SIG-M5 treated with dmso at 0.1 percent for 504 hours (cell line): ENCODE results near the gene NCS1.

ENCODE experiments used
- DNase-seq: peaks from one replicate; lab custom pipeline; 2025; ENCODE audit not compliant: unreplicated experiment; lab: John Stamatoyannopoulos, UW

Gene NCS1

GRCh38 chr9:130175355-130175754 is 3.2 kb downstream of the NCS1 start:
- DNase-seq, result no peak

DNA sequence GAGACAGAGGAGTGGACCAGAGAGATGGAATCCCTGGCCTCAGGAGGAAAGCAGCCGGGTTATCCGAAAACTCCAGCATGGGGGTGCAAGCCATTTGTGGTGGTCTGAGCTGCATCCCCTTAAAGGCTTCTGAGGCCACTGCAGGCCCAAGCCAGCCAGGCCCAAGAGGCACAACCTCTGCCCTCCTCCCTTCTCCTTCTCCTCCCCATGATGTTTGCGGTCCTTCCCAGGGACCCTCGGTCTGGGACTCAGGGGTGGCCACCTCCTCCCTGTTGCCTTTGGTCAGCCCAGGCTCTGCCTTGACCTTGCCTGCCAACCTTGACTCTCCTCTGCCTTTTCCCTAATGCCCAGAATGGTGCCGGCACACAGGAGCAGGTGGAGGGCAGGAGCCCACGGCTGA is 4.6 kb downstream of the NCS1 start:
- DNase-seq, result no peak

- DNase-seq, result no peak
These were observed 5.9 kb downstream of the NCS1 start for GRCh38 chr9:130177898-130178805.

DNA sequence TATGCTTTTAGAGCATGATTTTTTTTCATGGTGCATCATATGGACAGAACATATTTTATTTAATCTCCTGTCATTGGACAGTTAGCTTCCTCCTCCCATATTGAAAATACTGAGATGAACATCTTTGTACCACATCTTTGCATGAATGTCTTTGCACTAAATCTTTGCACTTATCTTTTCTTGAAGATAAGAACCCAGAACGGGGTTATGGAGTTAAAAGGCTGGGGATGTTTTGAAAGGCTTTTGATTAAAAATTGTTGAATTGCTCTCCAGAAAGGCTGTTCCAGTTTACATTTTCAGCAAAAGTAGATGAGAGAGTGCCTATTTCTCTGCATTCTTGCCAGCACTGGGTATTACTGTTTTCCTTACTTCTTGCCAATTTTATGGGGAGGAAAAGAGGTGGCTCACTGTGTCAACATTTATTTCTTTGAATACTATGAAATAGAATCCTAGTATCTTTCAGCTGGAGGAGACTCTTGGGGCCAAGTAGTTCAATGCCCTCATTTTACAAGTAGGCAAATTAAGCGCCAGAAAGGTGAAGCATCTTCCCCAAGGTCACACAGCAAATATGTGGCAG is 7.2 kb downstream of the NCS1 start:
- no peak for DNase-seq

DNA sequence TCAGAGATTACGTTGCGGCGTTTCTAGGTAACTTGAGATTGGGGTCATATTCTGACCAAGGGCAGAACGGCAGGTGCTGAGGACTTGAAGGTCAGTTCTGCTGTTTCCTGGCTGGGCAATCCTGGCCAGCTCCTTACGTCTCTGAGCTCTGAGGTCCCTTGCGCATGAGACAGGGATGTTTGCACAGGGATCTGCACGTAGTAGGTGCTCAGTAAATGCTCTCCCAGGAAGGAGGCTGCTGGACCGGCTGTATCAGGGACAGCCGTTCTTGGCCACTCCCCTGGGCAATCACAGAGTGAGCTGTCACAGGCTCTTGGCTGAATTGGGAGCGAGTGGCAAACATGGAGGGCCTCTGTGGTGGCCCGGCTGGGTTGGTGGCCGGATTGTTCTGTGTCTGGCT is 8.3 kb downstream of the NCS1 start:
- no peak for DNase-seq

- DNase-seq, result no peak
These were observed 9.6 kb downstream of the NCS1 start for GRCh38 chr9:130181678-130182380.

- no peak for DNase-seq
These were observed 10.2 kb downstream of the NCS1 start for GRCh38 chr9:130182381-130182909.

GRCh38 chr9:130183133-130183762 is 11.0 kb downstream of the NCS1 start:
- no peak for DNase-seq

- DNase-seq, result no peak
These were observed 12.8 kb downstream of the NCS1 start for GRCh38 chr9:130185017-130185416.

DNA sequence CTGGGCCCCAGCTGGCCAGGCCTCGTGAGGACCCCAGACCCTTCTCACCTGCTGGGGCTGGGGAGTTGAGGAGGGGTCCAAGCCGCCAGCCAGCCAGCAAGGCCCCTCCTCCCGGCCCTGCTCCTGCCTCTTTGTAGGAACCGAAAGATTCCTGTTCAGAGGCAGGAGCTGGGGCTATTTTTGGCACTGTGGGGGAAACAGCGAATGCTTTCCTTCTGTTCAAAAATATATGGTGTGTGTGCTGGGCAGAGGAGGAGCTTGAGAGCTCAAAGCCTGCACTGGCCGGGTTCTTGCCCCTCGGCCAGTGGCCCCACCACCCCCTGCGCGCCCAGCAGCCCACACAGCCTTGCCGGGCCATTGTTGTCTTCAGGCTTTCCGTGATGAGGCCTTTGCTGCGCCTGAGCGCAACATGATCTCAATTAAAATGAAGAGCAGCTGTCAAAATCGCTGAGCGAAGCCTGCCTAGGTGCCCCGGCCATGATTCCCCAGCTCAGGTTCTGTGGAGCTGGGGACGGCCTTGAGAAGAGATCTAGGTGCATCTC is 13.4 kb downstream of the NCS1 start:
- no peak for DNase-seq

DNA sequence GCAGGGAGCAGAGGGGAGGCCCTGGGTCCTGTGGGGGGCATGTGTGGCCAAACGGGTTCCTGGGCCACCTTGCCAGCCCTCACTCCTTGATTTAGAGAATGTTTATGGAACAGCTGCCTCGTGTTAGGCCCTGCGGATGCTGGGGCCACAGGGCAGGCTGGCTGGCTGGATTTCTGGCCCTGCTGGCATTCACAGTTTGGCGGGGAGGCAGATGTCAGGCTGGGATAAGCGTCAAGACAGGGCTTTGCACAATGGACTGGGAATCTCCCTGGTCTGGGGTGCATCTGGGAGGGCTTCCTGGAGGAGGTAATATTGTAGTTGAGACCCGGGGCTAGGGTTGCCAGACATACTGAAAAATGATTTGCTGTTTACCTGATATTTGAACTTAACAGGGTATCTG is 13.8 kb downstream of the NCS1 start:
- DNase-seq, result no peak

GRCh38 chr9:130186839-130187522 is 14.8 kb downstream of the NCS1 start:
- peak; percentile 45 for DNase-seq

DNA sequence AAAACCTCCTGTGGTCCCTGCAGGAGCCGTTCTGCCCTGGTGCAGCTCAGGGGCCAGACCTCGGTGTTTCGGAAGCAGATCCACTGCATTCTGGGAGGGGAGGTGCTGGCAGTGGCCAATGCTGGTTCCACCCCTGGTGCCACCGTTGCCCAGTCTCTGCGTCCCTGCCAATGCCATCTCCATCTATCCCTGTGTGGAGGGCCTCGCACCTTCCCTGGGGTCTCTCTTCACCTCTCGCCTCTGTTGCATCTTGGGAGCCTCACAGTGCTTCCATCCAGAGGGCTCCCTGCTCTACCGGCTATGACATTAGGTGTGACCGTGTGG is 15.3 kb downstream of the NCS1 start:
- no peak for DNase-seq

DNA sequence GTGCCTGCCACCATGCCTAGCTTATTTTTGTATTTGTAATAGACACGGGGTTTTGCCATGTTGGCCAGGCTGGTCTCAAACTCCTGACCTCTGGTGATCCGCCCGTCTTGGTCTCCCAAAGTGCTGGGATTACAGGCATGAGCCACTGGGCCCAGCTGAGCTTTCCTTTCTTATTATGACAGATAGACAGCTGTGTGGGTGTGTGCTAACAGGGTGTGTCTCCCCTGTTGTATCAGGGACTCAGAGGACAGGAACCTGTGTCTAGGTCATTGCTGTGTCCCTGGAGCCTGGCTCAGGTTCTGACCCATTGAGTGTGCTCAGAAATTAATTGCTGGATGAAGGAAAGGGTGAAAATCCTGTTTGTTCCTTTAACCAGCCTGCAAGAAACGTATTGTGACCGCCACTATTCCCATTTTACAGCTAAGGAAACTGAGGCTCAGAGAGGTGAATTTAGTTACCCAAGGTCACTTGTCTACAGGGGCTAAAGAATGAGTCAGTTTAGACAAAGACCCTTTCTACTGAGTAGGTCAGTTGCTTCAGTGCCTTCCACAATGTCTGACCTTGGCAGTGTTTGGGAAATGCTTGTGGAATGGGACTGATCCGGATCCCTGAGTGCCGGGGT is 16.8 kb downstream of the NCS1 start:
- no peak for DNase-seq

DNA sequence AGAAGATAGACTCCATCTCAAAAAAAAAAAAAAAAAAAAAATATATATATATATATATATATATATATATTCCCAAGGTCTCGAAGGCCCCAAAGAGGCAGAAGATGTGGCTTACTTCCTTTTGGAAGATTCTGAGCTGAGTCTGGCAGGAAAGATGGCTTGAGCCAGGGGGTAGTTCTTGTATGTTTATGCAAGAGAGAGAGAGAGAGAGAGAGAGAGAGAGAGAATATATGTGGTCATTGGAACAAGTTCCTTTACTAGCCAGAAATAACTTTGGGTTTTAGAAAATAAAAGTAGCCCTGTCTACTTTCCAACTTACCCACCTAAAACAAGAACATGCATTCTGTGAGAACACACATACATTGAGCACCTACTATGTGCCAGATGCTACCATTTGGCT is 17.6 kb downstream of the NCS1 start:
- no peak for DNase-seq

DNA sequence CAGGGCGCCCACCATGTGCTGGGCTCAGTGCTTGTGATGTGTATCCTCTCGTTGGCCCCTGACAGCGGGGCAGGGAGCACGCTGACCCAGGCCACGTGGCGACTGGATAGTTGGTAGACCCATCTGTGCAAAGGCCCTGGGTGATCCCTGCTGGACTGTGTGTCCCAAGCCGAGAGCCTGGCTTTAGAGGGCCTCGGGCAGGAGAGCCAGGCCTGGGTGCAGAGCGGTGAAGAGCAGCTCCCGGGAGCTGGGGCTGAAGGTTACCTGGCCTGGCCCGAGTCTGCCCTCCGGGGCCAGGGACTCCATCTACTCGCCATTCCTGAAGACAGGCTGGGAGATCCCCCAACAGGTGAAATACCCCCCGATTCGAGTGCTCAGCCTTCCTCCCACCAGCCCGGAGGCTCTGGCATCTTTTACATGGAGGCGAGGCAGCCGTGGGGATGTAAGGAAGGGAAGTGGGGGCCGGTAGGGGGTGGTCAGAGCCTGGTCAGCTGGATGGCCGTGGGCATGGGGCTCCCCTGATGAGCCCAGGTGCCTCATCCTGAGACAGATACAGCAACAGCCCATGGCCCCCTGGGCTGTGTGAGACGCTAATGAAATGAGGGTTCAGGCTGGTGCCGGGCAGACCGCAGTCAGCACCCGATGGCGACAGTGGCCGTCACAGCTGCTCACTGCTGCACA is 19.0 kb downstream of the NCS1 start:
- no peak for DNase-seq

- DNase-seq, result no peak
These were observed 19.5 kb downstream of the NCS1 start for GRCh38 chr9:130191749-130192120.

DNA sequence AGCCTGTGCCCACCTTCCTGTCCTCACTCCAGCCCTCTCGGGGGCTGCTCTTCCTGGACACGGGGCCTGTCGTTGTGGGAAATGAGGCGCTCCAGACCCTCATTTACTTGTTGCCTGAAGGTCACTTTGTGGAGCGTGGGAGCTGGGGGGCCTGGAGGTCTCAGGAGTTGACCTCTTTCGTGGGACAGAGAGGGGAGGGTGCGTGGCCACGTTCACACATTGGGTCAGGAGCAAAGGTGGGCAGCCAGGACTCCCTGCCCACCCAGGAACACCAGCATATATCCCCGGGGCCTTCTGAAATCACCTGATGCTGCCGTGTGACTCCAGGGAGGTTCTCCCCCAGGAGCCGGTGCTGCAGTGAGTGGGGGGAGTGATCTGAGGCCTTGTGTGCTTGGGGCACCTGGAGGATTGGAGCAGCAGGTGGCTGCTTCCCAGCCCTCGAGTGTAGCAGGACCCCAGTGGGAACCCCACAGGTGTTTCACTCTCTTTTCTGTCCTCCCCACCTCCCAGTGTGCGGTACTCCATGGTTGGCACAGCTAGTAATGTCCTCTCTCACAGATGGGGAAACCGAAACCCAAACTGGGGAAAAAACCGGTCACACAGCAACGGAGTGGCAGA is 20.3 kb downstream of the NCS1 start:
- no peak for DNase-seq

GRCh38 chr9:130193103-130193502 is 20.9 kb downstream of the NCS1 start:
- DNase-seq, result no peak
